Prostate gland (tissue), 2 donors: Measurements from ENCODE around the gene TTYH2.

Source experiments
- POLR2A ChIP-seq: fragments of 450-650 bp; IDR thresholded peaks from one replicate; pipeline ENCODE4 v1.6.1; 2016; ENCODE audit warnings: antibody characterized with exemption, mild to moderate bottlenecking
- TF ChIP-seq, protein P1 (sequence below), 4 experiments: fragments of 200-600 bp in 2 of 4; fragments of 450-650 bp in 2 of 4; sonication (generic) in 2 of 4; IDR thresholded peaks; 1 replicate in 3 of 4; 2 replicates in 1 of 4; pipeline ENCODE4 v1.5.1; 2016 to 2019; ENCODE audit warnings: antibody characterized with exemption in 4 of 4, mild to moderate bottlenecking in 2 of 4, moderate library complexity in 2 of 4

DNA sequence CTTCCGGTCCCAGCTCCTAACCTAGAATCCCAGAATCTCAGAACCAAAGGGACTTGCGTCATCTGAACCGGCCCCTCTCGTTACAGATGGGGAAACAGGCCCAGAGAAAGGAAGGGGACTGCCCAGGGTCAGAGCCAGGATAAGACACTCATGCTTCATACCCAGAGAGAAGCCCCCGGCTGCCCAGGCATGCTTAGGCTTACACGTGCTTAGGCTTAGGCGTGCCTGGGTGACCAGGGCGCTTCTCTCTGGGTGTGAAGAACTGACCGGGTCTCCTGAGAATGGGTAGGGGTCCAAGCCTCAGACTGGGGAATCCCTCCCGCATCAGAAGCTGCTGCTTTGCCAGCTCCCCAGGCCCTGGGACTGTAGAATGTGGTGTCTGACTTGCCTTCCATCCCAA, 30.8 kb downstream of the TTYH2 start:
- TF ChIP-seq, protein P1, sequence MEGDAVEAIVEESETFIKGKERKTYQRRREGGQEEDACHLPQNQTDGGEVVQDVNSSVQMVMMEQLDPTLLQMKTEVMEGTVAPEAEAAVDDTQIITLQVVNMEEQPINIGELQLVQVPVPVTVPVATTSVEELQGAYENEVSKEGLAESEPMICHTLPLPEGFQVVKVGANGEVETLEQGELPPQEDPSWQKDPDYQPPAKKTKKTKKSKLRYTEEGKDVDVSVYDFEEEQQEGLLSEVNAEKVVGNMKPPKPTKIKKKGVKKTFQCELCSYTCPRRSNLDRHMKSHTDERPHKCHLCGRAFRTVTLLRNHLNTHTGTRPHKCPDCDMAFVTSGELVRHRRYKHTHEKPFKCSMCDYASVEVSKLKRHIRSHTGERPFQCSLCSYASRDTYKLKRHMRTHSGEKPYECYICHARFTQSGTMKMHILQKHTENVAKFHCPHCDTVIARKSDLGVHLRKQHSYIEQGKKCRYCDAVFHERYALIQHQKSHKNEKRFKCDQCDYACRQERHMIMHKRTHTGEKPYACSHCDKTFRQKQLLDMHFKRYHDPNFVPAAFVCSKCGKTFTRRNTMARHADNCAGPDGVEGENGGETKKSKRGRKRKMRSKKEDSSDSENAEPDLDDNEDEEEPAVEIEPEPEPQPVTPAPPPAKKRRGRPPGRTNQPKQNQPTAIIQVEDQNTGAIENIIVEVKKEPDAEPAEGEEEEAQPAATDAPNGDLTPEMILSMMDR (IDR thresholded peaks at IDR 0.05): no peak
- no peak for TF ChIP-seq POLR2A
